Caco-2 (cell line): ENCODE results near the gene ADAM15. TPM values are rescaled to one million over a fixed set of nuclear protein-coding genes. Genes with fewer than 3 reads are reported as not detected.

Source experiments
- BruUV-seq: library from RNA; stranded (reverse); fragments of 400-500 nt; replicated peaks from 2 replicates; lab custom pipeline; 2021; lab: Mats Ljungman, UMichigan
- CTCF ChIA-PET: fragments of 300-600 bp; sonication (Branson Sonifier 250); formaldehyde crosslinking; loops from one replicate; lab custom pipeline; 2022; ENCODE audit warnings: antibody characterized with exemption; lab: Charles Lee
- POLR2A ChIA-PET: fragments of 300-600 bp; sonication (Branson Sonifier 250); formaldehyde crosslinking; loops from one replicate; lab custom pipeline; 2022; ENCODE audit warnings: antibody characterized with exemption; lab: Charles Lee
- DNase-seq, 2 experiments: peaks; one replicate each; pipeline versions ENCODE4 v3.0.0 to v3.0.0-alpha.2; 2020 to 2022
- H3K27me3 ChIP-seq: replicated peaks from 2 replicates; pipeline ENCODE4 v1.6.0; 2011; ENCODE audit warnings: low read length; ENCODE audit not compliant: control insufficient read depth, insufficient read depth
- H3K36me3 ChIP-seq: 2 replicates; pipeline ENCODE4 v1.5.1; 2011; ENCODE audit warnings: low read length; ENCODE audit not compliant: control insufficient read depth, insufficient read depth
- H3K4me1 ChIP-seq: fragments of 250-450 bp; sonication (Bioruptor Pico); 2 replicates; pipeline ENCODE4 v1.5.1; 2020; ENCODE audit warnings: mild to moderate bottlenecking
- H3K4me3 ChIP-seq: 2 replicates; pipeline ENCODE4 v1.5.1; 2011; ENCODE audit warnings: low read depth, mild to moderate bottlenecking, control low read depth, low read length
- H3K9me3 ChIP-seq: fragments of 250-450 bp; sonication (Bioruptor Pico); 2 replicates; pipeline ENCODE4 v1.5.1; 2020; ENCODE audit warnings: mild to moderate bottlenecking, moderate library complexity
- H3K27ac Mint-ChIP-seq: one replicate; pipeline ENCODE4 v1.8.0; 2022; ENCODE audit warnings: mixed read lengths; ENCODE audit not compliant: unreplicated experiment
- H3K27me3 Mint-ChIP-seq: one replicate; pipeline ENCODE4 v1.8.0; 2022; ENCODE audit warnings: mixed read lengths; ENCODE audit not compliant: insufficient read depth, unreplicated experiment
- H3K36me3 Mint-ChIP-seq: one replicate; pipeline ENCODE4 v1.8.0; 2022; ENCODE audit warnings: mild to moderate bottlenecking, mixed read lengths; ENCODE audit not compliant: insufficient read depth, unreplicated experiment
- H3K4me1 Mint-ChIP-seq: one replicate; pipeline ENCODE4 v1.8.0; 2022; ENCODE audit warnings: low read depth, mixed read lengths; ENCODE audit not compliant: unreplicated experiment
- H3K4me3 Mint-ChIP-seq: one replicate; pipeline ENCODE4 v1.8.0; 2022; ENCODE audit warnings: mild to moderate bottlenecking, moderate library complexity, mixed read lengths; ENCODE audit not compliant: unreplicated experiment
- H3K9me3 Mint-ChIP-seq: one replicate; pipeline ENCODE4 v1.8.0; 2022; ENCODE audit warnings: mixed read lengths; ENCODE audit not compliant: unreplicated experiment
- intact Hi-C: fragments of 100-400 bp; cut with micrococcal nuclease; formaldehyde crosslinking; loops from one replicate; pipeline ENCODE4 v1.10.0; 2022; ENCODE audit not compliant: unreplicated experiment
- total RNA-seq: library from RNA; stranded (reverse); gene quantifications from 2 replicates; pipeline ENCODE4 v1.2.3, GENCODE V29; 2022
- TF ChIP-seq, protein P1 (sequence below), 2 experiments: fragments of 200-600 bp in 1 of 2; IDR thresholded peaks; 1 replicate in 1 of 2; 2 replicates in 1 of 2; pipeline versions ENCODE4 v1.5.1 to v1.8.0; 2011 to 2022; ENCODE audit warnings: antibody characterized with exemption in 1 of 2, control low read depth in 1 of 2, inconsistent platforms in 1 of 2, low read depth in 1 of 2, low read length in 1 of 2, mild to moderate bottlenecking in 1 of 2, moderate library complexity in 1 of 2; ENCODE audit not compliant: insufficient read depth in 1 of 2, severe bottlenecking in 1 of 2, unreplicated experiment in 1 of 2

ADAM15 gene
- total RNA-seq, 1 experiment from 2014 or later: 44.0 TPM

- Histone ChIP-seq H3K27me3 (0 out of 2 replicates have a peak, but pooled peaks cover 2% of the 10 kb centered on the region), H3K36me3 (no peaks in the 10 kb centered on the region), H3K4me3 (peak overlapping the region; percentile 64), H3K9me3 (no peaks in the 10 kb centered on the region), H3K4me1 (peaks cover 27% of the 10 kb centered on the region)
- H3K27me3 Mint-ChIP-seq: peaks cover 11% of the 10 kb centered on the region
- H3K4me3 Mint-ChIP-seq: peak overlapping the region; percentile 94
- H3K4me1 Mint-ChIP-seq: peaks cover 9% of the 10 kb centered on the region
- no TSS peak for BruUV-seq
- H3K36me3 Mint-ChIP-seq: peaks cover 13% of the 10 kb centered on the region
- POLR2A ChIA-PET: no interaction called here
- CTCF ChIA-PET: interaction anchor here (2.1 to 2.5 kb wide), 3 partner anchors 22 to 87 kb away, joined by 18 to 39 read pairs (median 27); partner anchors contain the start of genes EFNA4 and KRTCAP2
- H3K27ac Mint-ChIP-seq: no peak overlapping the region
- DNase-seq: peak; percentile 72 to 85
- TF ChIP-seq, protein P1, sequence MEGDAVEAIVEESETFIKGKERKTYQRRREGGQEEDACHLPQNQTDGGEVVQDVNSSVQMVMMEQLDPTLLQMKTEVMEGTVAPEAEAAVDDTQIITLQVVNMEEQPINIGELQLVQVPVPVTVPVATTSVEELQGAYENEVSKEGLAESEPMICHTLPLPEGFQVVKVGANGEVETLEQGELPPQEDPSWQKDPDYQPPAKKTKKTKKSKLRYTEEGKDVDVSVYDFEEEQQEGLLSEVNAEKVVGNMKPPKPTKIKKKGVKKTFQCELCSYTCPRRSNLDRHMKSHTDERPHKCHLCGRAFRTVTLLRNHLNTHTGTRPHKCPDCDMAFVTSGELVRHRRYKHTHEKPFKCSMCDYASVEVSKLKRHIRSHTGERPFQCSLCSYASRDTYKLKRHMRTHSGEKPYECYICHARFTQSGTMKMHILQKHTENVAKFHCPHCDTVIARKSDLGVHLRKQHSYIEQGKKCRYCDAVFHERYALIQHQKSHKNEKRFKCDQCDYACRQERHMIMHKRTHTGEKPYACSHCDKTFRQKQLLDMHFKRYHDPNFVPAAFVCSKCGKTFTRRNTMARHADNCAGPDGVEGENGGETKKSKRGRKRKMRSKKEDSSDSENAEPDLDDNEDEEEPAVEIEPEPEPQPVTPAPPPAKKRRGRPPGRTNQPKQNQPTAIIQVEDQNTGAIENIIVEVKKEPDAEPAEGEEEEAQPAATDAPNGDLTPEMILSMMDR (IDR thresholded peaks at IDR 0.05; ENCODE audit: insufficient read depth in 1 of 2, low read depth in 1 of 2, low read length in 1 of 2, severe bottlenecking in 1 of 2, unreplicated experiment in 1 of 2): peak; percentile 97 to 98
- intact Hi-C loops: loop anchor here (10.0 kb wide), 2 partner anchors 211 to 421 kb away; partner anchors contain the start of gene KCNN3
- H3K9me3 Mint-ChIP-seq: no peaks in the 10 kb centered on the region
Observed at GRCh38 chr1:155086128-155086741, 35.1 kb downstream of the ADAM15 start.

GRCh38 chr1:155086856-155087535 is 35.9 kb downstream of the ADAM15 start:
- no peaks in the 10 kb centered on the region for H3K9me3 ChIP-seq
- POLR2A ChIA-PET: no interaction called here

More at GRCh38 chr1:155086856-155087535, 35.9 kb downstream of the ADAM15 start:
- CTCF ChIA-PET: interaction anchor here (2.5 kb wide), 1 partner anchor 81 kb away, joined by 18 read pairs; no protein-coding TSS in a partner anchor
- Mint-ChIP-seq H3K27me3 (peaks cover 6% of the 10 kb centered on the region), H3K4me1 (peaks cover 6% of the 10 kb centered on the region), H3K9me3 (no peaks in the 10 kb centered on the region), H3K36me3 (peaks cover 8% of the 10 kb centered on the region), H3K4me3 (no peak overlapping the region), H3K27ac (no peak overlapping the region)
- no peaks in the 10 kb centered on the region for H3K27me3 ChIP-seq
- no peak overlapping the region for H3K4me3 ChIP-seq
- no peaks in the 10 kb centered on the region for H3K36me3 ChIP-seq
- intact Hi-C loops: loop anchor here (10.0 kb wide), 2 partner anchors 212 to 422 kb away; partner anchors contain the start of gene KCNN3
- BruUV-seq: no TSS peak
- no peak for DNase-seq
- TF ChIP-seq, protein P1 (IDR thresholded peaks at IDR 0.05; ENCODE audit: insufficient read depth in 1 of 2, low read depth in 1 of 2, low read length in 1 of 2, severe bottlenecking in 1 of 2, unreplicated experiment in 1 of 2): no peak
- peaks cover 26% of the 10 kb centered on the region for H3K4me1 ChIP-seq
